SIG-M5 treated with dmso at 0.1 percent for 504 hours (cell line): ENCODE measurements around the gene AOX1.
A peak's percentile ranks its signal among the peaks of the same experiment; 100 is the strongest.
"Not testable (repeated sequence)": the region's sequence is repeated elsewhere in the genome, so short reads cannot be mapped to it uniquely, and the experiment has no call there.

Experiments
- DNase-seq: peaks from one replicate; lab custom pipeline; 2025; ENCODE audit not compliant: unreplicated experiment; lab: John Stamatoyannopoulos, UW

AOX1 gene

DNA sequence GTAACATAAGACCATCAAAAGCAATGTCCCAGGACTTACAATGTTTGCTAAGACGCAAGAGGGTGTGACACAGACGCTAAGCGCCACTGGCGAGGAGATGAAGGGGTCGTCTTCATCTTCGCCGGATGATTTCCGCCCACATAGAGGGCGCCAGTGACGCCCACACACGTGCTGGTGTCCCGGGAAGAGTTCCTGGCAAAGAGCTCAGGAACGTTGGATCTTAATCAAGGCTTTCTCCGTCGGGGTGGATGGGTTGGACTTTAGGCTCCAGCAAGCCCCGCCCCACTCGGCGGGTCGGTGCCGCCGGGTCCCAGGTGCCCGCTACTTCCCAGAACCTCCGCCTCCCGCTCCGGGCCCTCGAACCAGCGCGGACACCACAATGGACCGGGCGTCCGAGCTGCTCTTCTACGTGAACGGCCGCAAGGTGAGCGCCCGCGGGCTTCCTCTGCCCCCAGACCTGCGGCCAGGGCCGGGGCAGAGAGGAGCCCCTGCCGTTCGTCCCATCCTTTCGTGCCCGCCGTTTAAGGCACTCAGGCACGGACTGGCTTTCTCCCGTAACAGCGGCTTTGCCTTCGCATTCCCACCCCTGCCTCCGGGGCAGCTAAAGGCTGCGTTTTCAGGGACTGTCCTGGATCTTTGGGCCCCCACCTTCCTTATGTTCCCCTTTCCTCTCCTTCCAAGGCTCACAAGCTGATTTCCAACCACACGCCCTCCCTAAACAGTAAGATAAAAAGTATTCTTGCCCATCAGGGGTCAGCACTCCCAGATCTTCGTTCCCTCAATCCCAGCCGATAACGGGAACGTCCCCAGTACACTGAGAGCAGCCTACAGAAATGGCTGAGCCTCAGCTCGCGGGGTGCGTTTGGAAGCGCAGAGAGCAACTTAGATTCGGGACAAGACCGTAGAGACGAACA lies at the start of gene AOX1:
AOX1 (plus strand) TSS at position 285 of the 914 bp plus-strand sequence; CDS start at position 380, 95 bp downstream.
- no peak for DNase-seq

DNA sequence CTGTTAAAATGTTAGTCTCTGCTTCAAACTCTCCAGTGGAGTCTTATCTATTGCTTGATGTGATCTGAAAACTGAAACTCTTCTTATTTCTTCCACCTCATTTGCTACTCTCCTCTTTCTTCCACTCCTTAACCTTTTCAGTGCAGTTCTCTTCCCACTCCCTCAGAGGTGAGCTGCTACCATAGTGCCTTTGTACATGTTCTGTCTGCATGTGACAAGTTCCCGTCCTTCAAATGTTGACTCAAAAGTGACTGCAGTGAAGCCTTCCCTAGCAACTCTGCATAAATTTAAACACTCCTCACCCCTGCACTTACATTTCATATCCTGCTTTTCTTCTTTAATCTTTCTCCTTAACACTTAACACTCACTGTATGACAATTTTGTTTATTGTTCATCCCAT lies 47.7 kb upstream of the AOX1 start:
- DNase-seq = no peak

- no peak for DNase-seq
Observed at GRCh38 chr2:200540793-200541192, 45.0 kb upstream of the AOX1 start.

DNA sequence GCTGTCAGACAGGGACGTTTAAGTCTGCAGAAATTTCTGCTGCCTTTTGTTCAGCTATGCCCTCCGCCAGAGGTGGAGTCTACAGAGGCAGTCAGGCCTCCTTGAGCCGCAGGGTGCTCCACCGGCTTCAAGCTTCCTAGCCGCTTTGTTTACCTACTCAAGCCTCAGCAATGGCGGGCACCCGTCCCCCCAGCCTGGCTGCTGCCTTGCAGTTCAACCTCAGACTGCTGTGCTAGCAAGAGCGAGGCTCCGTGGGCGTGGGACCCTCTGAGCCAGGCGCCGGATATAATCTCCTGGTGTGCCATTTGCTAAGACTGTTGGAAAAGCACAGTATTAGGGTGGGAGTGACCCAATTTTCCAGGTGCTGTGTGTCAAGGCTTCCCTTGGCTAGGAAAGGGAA lies 19.2 kb upstream of the AOX1 start:
- DNase-seq = not testable (repeated sequence)

GRCh38 chr2:200567932-200568331 lies 17.9 kb upstream of the AOX1 start:
- DNase-seq = no peak

- DNase-seq = peak; percentile 20
Observed at GRCh38 chr2:200575957-200576356, 9.9 kb upstream of the AOX1 start.

GRCh38 chr2:200577027-200577426 lies 8.8 kb upstream of the AOX1 start:
- no peak for DNase-seq

GRCh38 chr2:200578778-200579177 lies 7.0 kb upstream of the AOX1 start:
- DNase-seq = peak; percentile 33

- no peak for DNase-seq
Observed at GRCh38 chr2:200584639-200585038, 1.2 kb upstream of the AOX1 start.

GRCh38 chr2:200585340-200585729 lies 479 bp upstream of the AOX1 start:
- DNase-seq = no peak

DNA sequence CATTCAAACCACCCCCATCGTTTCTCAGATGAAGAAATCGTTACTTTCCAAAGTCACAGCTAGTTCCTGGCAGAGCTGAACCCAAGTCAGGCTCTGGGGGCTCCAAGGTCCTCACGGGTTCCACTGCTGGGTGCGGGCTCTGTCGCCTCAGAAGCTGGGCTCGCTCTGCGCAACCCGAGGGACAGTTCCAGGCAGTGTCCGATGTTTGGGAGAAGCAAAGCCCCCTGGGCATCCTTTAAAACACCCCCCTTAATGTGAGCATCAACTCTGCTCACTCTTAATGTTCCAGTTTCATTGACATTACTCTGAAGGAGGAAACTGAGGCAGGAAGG lies 796 bp downstream of the AOX1 start:
- DNase-seq = no peak

DNA sequence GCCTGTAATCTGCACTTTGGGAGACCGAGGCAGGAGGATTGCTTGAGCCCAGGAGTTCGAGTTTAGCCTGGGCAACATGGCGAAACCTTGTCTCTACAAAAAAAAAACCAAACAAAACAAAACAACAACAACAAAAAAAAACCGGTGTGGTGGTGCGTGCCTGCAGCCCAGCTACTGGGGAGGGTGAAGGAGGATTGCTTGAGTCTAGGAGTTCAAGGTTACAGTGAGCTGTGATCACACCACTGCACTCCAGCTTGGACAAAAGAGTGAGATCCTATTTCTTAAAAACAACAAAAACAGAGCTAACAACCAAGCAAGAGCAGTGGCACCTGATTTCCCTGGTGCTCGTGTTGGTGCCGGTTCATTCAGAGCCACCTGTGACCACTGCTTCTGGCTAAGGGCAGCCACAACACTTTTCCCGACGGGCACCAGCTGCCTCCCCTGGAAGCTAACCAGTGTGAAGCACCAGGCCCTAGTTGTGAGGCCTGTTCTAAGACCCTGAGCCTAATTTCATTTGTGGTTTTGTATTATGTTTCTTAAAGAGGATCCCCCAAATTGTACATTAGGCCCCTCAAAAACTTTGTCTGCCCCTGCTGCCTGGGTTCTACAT lies 1.3 kb downstream of the AOX1 start:
- DNase-seq = no peak

DNA sequence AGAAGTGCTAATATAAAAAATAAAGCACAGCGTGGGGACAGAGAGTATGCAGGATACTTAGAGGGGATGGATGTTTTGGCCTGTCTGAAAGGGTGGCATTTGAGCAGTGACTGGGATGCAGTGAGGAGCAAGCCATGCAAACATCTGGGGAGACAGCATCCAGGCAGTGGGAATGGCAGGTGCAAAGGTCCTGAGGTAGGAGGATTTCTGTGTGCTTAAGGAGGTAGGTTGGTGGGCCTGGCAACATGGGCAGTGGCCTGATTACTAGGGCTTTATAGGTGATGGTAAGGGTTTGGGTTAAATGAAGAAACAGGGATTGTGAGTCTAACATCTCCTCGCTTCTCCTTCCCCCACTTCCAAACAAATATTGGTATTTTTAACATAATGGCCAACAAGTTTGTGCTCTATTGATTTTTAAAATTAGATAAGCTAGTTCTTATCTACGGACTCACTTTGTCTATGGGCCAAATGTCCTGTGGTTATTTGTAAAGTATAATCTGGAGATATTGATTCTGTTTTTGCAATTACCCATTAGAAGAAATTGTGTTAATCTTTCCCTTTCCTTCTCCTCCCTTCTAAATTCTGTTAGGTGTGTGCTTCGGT lies 2.4 kb downstream of the AOX1 start:
- DNase-seq = no peak

DNA sequence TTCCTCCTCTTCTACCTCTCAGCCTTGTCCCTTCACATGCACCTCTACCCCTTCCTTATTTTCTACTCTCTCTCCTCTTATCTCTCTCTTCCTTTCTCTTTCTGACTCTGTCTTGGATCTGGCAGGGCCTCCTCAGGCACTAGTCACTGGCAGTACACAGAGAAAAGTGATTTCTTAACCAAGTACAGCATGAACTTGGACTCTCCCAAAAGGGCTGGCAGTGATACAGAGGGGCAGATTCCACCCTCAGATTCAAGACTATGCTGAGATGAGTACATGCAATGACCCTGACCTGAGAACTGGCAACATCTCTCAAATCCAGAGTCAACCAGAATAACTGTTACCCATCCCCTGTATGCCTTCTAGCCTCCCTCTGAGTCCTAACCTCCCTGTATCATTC lies 4.3 kb downstream of the AOX1 start:
- DNase-seq = no peak

DNA sequence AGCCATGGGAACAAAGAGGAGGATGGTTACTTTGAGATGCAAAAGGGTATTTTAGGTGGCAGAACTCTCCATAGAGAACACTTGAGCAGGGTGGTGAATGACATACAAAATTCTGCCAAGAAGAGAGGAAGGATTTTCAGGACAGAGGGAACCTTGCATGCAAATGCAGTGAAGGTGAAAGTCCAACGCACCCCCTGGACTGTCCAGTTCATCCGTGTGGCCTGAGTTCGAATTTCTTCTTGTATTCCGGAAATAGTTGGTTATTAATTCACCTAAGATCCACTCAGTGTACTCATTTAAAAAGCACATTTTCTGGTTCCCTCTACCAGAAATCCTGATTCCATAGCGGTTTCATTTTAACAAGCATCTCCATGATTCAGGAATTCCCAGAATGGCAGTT lies 5.5 kb downstream of the AOX1 start:
- no peak for DNase-seq

GRCh38 chr2:200592406-200593075 lies 6.7 kb downstream of the AOX1 start:
- peak; percentile 27 for DNase-seq

GRCh38 chr2:200593905-200594304 lies 8.1 kb downstream of the AOX1 start:
- no peak for DNase-seq

DNA sequence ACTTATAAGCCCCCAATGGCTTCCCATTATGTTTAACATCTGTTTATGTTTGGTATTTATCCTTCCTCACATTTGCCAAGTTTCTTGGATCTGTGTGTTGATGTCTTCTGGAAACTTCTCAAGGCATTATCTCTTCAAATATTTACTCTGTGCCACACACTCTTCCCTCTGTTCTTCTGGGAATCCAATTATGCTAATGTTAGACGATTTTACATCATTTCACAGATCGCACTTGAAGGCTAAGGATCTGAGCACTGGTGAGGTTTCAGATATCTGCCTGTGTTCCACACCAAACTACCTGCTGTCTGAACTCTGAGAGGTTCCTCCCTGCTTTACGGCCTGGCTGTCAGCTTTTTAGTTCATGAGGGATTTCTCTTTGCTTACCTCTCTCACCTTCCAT lies 10.1 kb downstream of the AOX1 start:
- DNase-seq = no peak

DNA sequence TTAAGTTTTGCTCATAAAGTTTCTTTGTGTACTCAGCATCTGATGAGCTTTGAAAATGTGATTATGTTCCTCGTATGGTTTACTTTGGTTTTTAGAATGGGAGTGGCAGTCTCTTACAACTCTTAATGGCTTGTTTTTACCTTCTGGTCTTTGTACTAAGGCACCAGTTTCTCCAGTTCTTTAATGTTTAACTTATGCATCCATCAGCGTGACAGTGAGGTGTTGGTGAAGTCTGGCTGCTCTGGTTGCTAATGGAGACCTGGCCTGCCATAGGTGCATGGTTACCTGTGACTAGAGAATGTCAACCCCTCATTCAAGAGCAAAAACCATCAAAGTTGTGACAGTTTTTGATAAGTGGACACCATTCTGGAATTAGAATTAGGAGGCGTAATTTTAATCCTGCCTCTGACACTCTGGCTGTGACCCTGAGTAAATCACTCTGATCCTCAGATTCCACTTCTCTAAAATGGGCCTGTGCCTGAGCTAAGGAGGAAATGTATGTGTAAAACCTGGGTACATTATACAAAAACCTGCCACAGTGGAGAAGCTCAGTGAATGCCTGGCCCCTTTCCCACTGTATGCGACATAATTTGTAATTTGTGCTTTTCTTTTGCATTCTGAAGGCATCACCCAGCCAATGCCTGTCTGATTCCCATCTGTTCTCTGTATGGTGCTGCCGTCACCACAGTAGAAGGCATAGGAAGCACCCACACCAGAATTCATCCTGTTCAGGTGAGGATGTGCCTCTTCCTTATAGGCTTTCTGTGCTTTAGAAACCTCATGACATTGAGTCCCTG lies 11.2 kb downstream of the AOX1 start:
- DNase-seq = no peak

DNA sequence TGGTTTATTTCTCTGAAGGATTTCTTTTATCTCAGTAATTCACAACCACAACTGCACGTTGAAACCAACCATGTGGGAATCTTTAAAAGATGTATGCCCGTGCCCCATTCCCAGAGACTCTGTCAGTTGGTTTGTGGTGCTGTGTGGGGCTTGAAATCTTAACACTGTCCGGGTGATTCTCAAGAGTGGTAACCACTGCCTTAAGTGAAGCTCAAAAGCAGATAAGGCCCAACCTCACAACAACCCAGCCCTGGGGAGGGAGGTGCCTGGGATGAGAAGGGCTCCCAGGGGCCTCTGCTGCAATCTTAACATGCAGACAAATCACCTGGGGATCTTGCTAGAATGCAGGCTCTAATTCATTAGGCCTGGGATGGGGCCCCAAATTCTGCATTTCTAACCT lies 13.4 kb downstream of the AOX1 start:
- DNase-seq = no peak
